SK-N-SH treated with all-trans-retinoic acid at 6 μM for 48 hours (cell line): ENCODE data around the gene GPR161.

Source experiments
- ATAC-seq: fragments of 200-7000 bp; cut with Tn5 transposase; 3 replicates; pipeline ENCODE4 v1.9.1; 2020; ENCODE audit warnings: mild to moderate bottlenecking, moderate library complexity
- BACH2 ChIP-seq: fragments of 250-450 bp; sonication (Bioruptor Pico); IDR thresholded peaks from 2 replicates; pipeline ENCODE4 v1.9.0; 2021; ENCODE audit warnings: mild to moderate bottlenecking, borderline replicate concordance
- CREB5 ChIP-seq: fragments of 250-450 bp; sonication (Bioruptor Pico); IDR thresholded peaks from 2 replicates; pipeline ENCODE4 v1.5.1; 2020; ENCODE audit warnings: low read depth, mild to moderate bottlenecking, moderate library complexity
- CSDC2 ChIP-seq: fragments of 250-450 bp; sonication (Bioruptor Pico); IDR thresholded peaks from 2 replicates; pipeline ENCODE4 v1.5.0; 2020; ENCODE audit warnings: mild to moderate bottlenecking, moderate library complexity
- CSRNP3 ChIP-seq: fragments of 250-450 bp; sonication (Bioruptor Pico); IDR thresholded peaks from 2 replicates; pipeline ENCODE4 v1.5.1; 2021; ENCODE audit warnings: mild to moderate bottlenecking, moderate library complexity
- ESRRG ChIP-seq: fragments of 250-450 bp; sonication (Bioruptor Pico); IDR thresholded peaks from 2 replicates; pipeline ENCODE4 v1.6.1; 2021; ENCODE audit warnings: mild to moderate bottlenecking
- GLIS3 ChIP-seq: fragments of 250-450 bp; sonication (Bioruptor Pico); IDR thresholded peaks from 2 replicates; pipeline ENCODE4 v1.5.0; 2020; ENCODE audit warnings: mild to moderate bottlenecking, moderate library complexity
- ISL1 ChIP-seq: fragments of 250-450 bp; sonication (Bioruptor Pico); IDR thresholded peaks from 2 replicates; pipeline ENCODE4 v2.1.2; 2022; ENCODE audit warnings: mild to moderate bottlenecking, moderate library complexity
- OSR1 ChIP-seq: fragments of 250-450 bp; sonication (Bioruptor Pico); IDR thresholded peaks from 2 replicates; pipeline ENCODE4 v1.8.0; 2022; ENCODE audit warnings: moderate library complexity, mild to moderate bottlenecking, inconsistent platforms
- PATZ1 ChIP-seq: fragments of 250-450 bp; sonication (Bioruptor Pico); IDR thresholded peaks from 2 replicates; pipeline ENCODE4 v1.8.0; 2020; ENCODE audit warnings: mild to moderate bottlenecking, moderate library complexity, borderline replicate concordance
- POU6F1 ChIP-seq: fragments of 250-450 bp; sonication (Bioruptor Pico); IDR thresholded peaks from 2 replicates; pipeline ENCODE4 v1.8.0; 2021; ENCODE audit warnings: low read depth, mild to moderate bottlenecking, moderate library complexity, borderline replicate concordance
- PPARA ChIP-seq: fragments of 250-450 bp; sonication (Bioruptor Pico); IDR thresholded peaks from 2 replicates; pipeline ENCODE4 v1.5.0; 2020; ENCODE audit warnings: mild to moderate bottlenecking, borderline replicate concordance
- RARB ChIP-seq: fragments of 250-450 bp; sonication (Bioruptor Pico); IDR thresholded peaks from 2 replicates; pipeline ENCODE4 v1.8.0; 2021; ENCODE audit warnings: mild to moderate bottlenecking, moderate library complexity
- SNAI2 ChIP-seq: fragments of 250-450 bp; sonication (Bioruptor Pico); IDR thresholded peaks from 2 replicates; pipeline ENCODE4 v1.5.0; 2020; ENCODE audit warnings: mild to moderate bottlenecking, moderate library complexity
- TCF4 ChIP-seq: fragments of 250-450 bp; sonication (Bioruptor Pico); IDR thresholded peaks from 2 replicates; pipeline ENCODE4 v1.8.0; 2021; ENCODE audit warnings: mild to moderate bottlenecking, moderate library complexity, borderline replicate concordance
- TOX ChIP-seq: fragments of 250-450 bp; sonication (Bioruptor Pico); IDR thresholded peaks from 2 replicates; pipeline ENCODE4 v1.8.0; 2021; ENCODE audit warnings: mild to moderate bottlenecking, moderate library complexity, borderline replicate concordance
- TSHZ2 ChIP-seq: fragments of 250-450 bp; sonication (Bioruptor Pico); IDR thresholded peaks from 2 replicates; pipeline ENCODE4 v1.5.0; 2020; ENCODE audit warnings: mild to moderate bottlenecking, moderate library complexity
- ZC3H10 ChIP-seq: fragments of 250-450 bp; sonication (Bioruptor Pico); IDR thresholded peaks from 2 replicates; pipeline ENCODE4 v1.5.1; 2021; ENCODE audit warnings: mild to moderate bottlenecking, moderate library complexity
- ZFP3 ChIP-seq: fragments of 250-450 bp; sonication (Bioruptor Pico); IDR thresholded peaks from 2 replicates; pipeline ENCODE4 v1.5.0; 2020; ENCODE audit warnings: mild to moderate bottlenecking, moderate library complexity
- ZFP30 ChIP-seq: fragments of 450-650 bp; formaldehyde crosslinking; IDR thresholded peaks from 2 replicates; pipeline ENCODE4 v1.5.0; 2022; ENCODE audit warnings: mild to moderate bottlenecking, moderate library complexity
- ZNF565 ChIP-seq: fragments of 450-650 bp; formaldehyde crosslinking; conservative IDR thresholded peaks from 2 replicates; pipeline ENCODE4 v1.5.0; 2020; ENCODE audit warnings: low read depth, mild to moderate bottlenecking, moderate library complexity

GPR161 gene

GRCh38 chr1:168064216-168064615, 72.5 kb downstream of the GPR161 start:
- ATAC-seq = no peak
- TF ChIP-seq TCF4 (CRISPR knock-in tag) (no peak), SNAI2 (CRISPR knock-in tag) (no peak), ZC3H10 (CRISPR knock-in tag) (no peak), CREB5 (no peak), ZFP3 (no peak), GLIS3 (CRISPR knock-in tag) (no peak), POU6F1 (CRISPR knock-in tag) (no peak), ISL1 (no peak), BACH2 (CRISPR knock-in tag) (no peak), OSR1 (CRISPR knock-in tag) (no peak), RARB (CRISPR knock-in tag) (no peak), ESRRG (CRISPR knock-in tag) (no peak)

GRCh38 chr1:168057921-168058320, 78.8 kb downstream of the GPR161 start:
- TF ChIP-seq ZC3H10 (CRISPR knock-in tag) = no peak
- no peak for TF ChIP-seq TCF4 (CRISPR knock-in tag)
- no peak for TF ChIP-seq PATZ1 (CRISPR knock-in tag)
- TF ChIP-seq CSRNP3 = no peak
- TF ChIP-seq CSDC2 (CRISPR knock-in tag) = no peak
- TF ChIP-seq BACH2 (CRISPR knock-in tag) = no peak
- TF ChIP-seq OSR1 (CRISPR knock-in tag) = no peak
- no peak for TF ChIP-seq PPARA (CRISPR knock-in tag)
- TF ChIP-seq SNAI2 (CRISPR knock-in tag) = no peak
- no peak for TF ChIP-seq RARB (CRISPR knock-in tag)
- TF ChIP-seq POU6F1 (CRISPR knock-in tag) = no peak
- no peak for TF ChIP-seq CREB5
- TF ChIP-seq ZNF565 = no peak
- no peak for ATAC-seq

GRCh38 chr1:168057355-168057754, 79.4 kb downstream of the GPR161 start:
- no peak for ATAC-seq
- TF ChIP-seq OSR1 (CRISPR knock-in tag) = no peak
- no peak for TF ChIP-seq ZFP30 (CRISPR knock-in tag)
- TF ChIP-seq ZFP3 = no peak
- TF ChIP-seq TSHZ2 (CRISPR knock-in tag) = no peak
- no peak for TF ChIP-seq TOX (CRISPR knock-in tag)
- TF ChIP-seq PPARA (CRISPR knock-in tag) = no peak
- TF ChIP-seq TCF4 (CRISPR knock-in tag) = no peak
- TF ChIP-seq POU6F1 (CRISPR knock-in tag) = no peak
- no peak for TF ChIP-seq PATZ1 (CRISPR knock-in tag)
